Measurements from ENCODE around the gene SERPINA10. TPM values are rescaled to one million over a fixed set of nuclear protein-coding genes. Genes with fewer than 3 reads are reported as not detected.
A peak's percentile ranks its signal among the peaks of the same experiment; 100 is the strongest.

SERPINA10 gene
- total RNA-seq, 1 donor from 2014 or later, result not detected

DNA sequence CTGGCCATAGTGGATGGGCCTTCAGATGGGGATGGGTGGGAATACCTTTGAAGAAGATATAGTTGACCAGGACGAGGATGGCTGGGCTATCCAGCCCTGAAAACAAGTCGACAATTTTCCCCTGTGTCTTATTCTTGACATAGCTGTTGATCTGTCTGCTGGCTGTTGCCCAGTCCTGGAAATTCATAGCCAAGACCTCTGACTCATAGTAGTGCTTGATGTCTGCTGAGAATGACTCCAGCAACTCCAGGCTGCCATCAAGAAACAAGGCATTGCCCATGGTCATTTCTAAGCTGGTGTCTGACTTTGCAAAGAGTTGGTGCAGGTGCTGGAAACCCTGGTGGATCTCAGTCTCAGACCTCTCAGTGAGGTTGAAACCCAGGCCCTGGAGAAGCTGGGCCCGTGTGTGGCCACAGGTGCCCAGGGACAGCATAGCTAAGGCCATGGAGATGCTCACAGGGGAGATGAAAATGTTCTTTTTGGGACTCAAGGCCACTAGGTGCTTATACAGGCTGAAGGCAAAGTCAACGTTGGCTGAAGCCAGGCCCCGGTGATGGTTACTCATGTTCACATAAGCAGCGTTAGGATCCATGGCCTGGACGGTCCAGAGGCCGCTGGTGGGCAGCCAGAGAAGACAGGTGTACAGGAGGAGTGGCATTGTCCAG lies 21.1 kb upstream of the SERPINA10 start:
- H3K36me3 ChIP-seq, result no peaks in the 10 kb centered on the region
- intact Hi-C loops (cut with DNase I), result no loop called here
- H3K27me3 ChIP-seq, result no peaks in the 10 kb centered on the region
- H3K9me3 ChIP-seq, result no peaks in the 10 kb centered on the region
- peaks cover 19% of the 10 kb centered on the region for H3K4me1 ChIP-seq
- peak overlapping the region; percentile 24 for H3K27ac ChIP-seq
- no peak overlapping the region for H3K4me3 ChIP-seq
- peak in 1 of 2 donors; percentile 67 for DNase-seq (ENCODE audit: extremely low spot score in 2 of 2)
- TF ChIP-seq POLR2A (IDR thresholded peaks at IDR 0.05) (no peak), POLR2AphosphoS5 (IDR thresholded peaks at IDR 0.05; ENCODE audit: insufficient read depth in 1 of 2, low read depth in 1 of 2) (no peak)
- TF ChIP-seq, protein P1, sequence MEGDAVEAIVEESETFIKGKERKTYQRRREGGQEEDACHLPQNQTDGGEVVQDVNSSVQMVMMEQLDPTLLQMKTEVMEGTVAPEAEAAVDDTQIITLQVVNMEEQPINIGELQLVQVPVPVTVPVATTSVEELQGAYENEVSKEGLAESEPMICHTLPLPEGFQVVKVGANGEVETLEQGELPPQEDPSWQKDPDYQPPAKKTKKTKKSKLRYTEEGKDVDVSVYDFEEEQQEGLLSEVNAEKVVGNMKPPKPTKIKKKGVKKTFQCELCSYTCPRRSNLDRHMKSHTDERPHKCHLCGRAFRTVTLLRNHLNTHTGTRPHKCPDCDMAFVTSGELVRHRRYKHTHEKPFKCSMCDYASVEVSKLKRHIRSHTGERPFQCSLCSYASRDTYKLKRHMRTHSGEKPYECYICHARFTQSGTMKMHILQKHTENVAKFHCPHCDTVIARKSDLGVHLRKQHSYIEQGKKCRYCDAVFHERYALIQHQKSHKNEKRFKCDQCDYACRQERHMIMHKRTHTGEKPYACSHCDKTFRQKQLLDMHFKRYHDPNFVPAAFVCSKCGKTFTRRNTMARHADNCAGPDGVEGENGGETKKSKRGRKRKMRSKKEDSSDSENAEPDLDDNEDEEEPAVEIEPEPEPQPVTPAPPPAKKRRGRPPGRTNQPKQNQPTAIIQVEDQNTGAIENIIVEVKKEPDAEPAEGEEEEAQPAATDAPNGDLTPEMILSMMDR (IDR thresholded peaks at IDR 0.05), result no peak

- intact Hi-C loops (cut with DNase I), result no loop called here
- no peaks in the 10 kb centered on the region for H3K27me3 ChIP-seq
- TF ChIP-seq POLR2A (IDR thresholded peaks at IDR 0.05), result no peak
- no peak for TF ChIP-seq POLR2AphosphoS5 (IDR thresholded peaks at IDR 0.05; ENCODE audit: insufficient read depth in 1 of 2, low read depth in 1 of 2)
- TF ChIP-seq, protein P1 (IDR thresholded peaks at IDR 0.05), result no peak
- DNase-seq (ENCODE audit: extremely low spot score in 2 of 2), result peak in 1 of 2 donors; percentile 64
- H3K36me3 ChIP-seq, result no peaks in the 10 kb centered on the region
- H3K27ac ChIP-seq, result no peak overlapping the region
- H3K4me1 ChIP-seq, result peaks cover 19% of the 10 kb centered on the region
- no peaks in the 10 kb centered on the region for H3K9me3 ChIP-seq
- H3K4me3 ChIP-seq, result no peak overlapping the region
These were observed 19.6 kb upstream of the SERPINA10 start for GRCh38 chr14:94312481-94313246.

- intact Hi-C loops (cut with DNase I), result no loop called here
- no peak overlapping the region for H3K27ac ChIP-seq
- TF ChIP-seq, protein P1 (IDR thresholded peaks at IDR 0.05), result no peak
These were observed 17.2 kb upstream of the SERPINA10 start for GRCh38 chr14:94310248-94310647.

GRCh38 chr14:94309721-94310120 lies 16.7 kb upstream of the SERPINA10 start:
- peak in 1 of 2 donors; percentile 62 for DNase-seq (ENCODE audit: extremely low spot score in 2 of 2)
- intact Hi-C loops (cut with DNase I), result no loop called here
- no peaks in the 10 kb centered on the region for H3K9me3 ChIP-seq
- no peaks in the 10 kb centered on the region for H3K27me3 ChIP-seq
- no peaks in the 10 kb centered on the region for H3K36me3 ChIP-seq
- peaks cover 12% of the 10 kb centered on the region for H3K4me1 ChIP-seq
- TF ChIP-seq POLR2AphosphoS5 (IDR thresholded peaks at IDR 0.05; ENCODE audit: insufficient read depth in 1 of 2, low read depth in 1 of 2), result no peak
- TF ChIP-seq, protein P1 (IDR thresholded peaks at IDR 0.05), result no peak
- TF ChIP-seq POLR2A (IDR thresholded peaks at IDR 0.05), result no peak
- no peak overlapping the region for H3K27ac ChIP-seq
- H3K4me3 ChIP-seq, result no peak overlapping the region

More at GRCh38 chr14:94310248-94310647, 17.2 kb upstream of the SERPINA10 start:
- Histone ChIP-seq H3K36me3 (no peaks in the 10 kb centered on the region), H3K4me3 (no peak overlapping the region), H3K27me3 (no peaks in the 10 kb centered on the region), H3K4me1 (peaks cover 12% of the 10 kb centered on the region), H3K9me3 (no peaks in the 10 kb centered on the region)
- peak in 1 of 2 donors; percentile 37 for DNase-seq (ENCODE audit: extremely low spot score in 2 of 2)
